Measurements from ENCODE around the gene LYPD3. TPM values are rescaled to one million over a fixed set of nuclear protein-coding genes. Genes with fewer than 3 reads are reported as not detected.
"Not testable (repeated sequence)": the region's sequence is repeated elsewhere in the genome, so short reads cannot be mapped to it uniquely, and the experiment has no call there.

The LYPD3 gene
- 0.24 and 0.37 TPM in 2 replicates for total RNA-seq (ENCODE audit: low replicate concordance)

- no peaks in the 10 kb centered on the region for H3K79me2 ChIP-seq (ENCODE audit: low read depth)
- no peak within 1 kb of the TSS for H3K27ac Mint-ChIP-seq
Observed at GRCh38 chr19:43465468-43466120, at the start of gene LYPD3. TSS of gene LYPD3 (minus strand) at chr19:43465608. CDS start at chr19:43465571, 37 bp downstream.

GRCh38 chr19:43512399-43512798 is 47.0 kb upstream of the LYPD3 start:
- H3K4me3 ChIP-seq; H3K27me3 Mint-ChIP-seq (ENCODE audit: insufficient read depth, low read depth); H3F3A ChIP-seq (ENCODE audit: low read depth); H3K4me3 Mint-ChIP-seq; H4K20me1 ChIP-seq (ENCODE audit: low read depth); H3K9ac ChIP-seq; H3K4me1 Mint-ChIP-seq; H2AFZ ChIP-seq (replicated peaks); DNase-seq (ENCODE audit: low spot score); H3K4me2 ChIP-seq; H3K36me3 ChIP-seq; H3K9me3 ChIP-seq (ENCODE audit: low read depth); H3K9me3 Mint-ChIP-seq; H3K79me2 ChIP-seq (ENCODE audit: low read depth); H3K27me3 ChIP-seq; H3K27ac ChIP-seq; H3K27ac Mint-ChIP-seq; H3K4me1 ChIP-seq: not testable (repeated sequence)
- H3K36me3 Mint-ChIP-seq: peaks cover 32% of the 10 kb centered on the region

More at GRCh38 chr19:43465468-43466120, at the start of gene LYPD3:
- no peaks in the 10 kb centered on the region for H4K20me1 ChIP-seq (ENCODE audit: low read depth)
- H3K9me3 ChIP-seq (ENCODE audit: low read depth): no peaks in the 10 kb centered on the region
- peak; percentile 19 for DNase-seq (ENCODE audit: low spot score)
- H3K9me3 Mint-ChIP-seq: no peaks in the 10 kb centered on the region
- no peaks in the 10 kb centered on the region for H3K36me3 ChIP-seq
- H3K4me1 ChIP-seq: no peaks in the 10 kb centered on the region
- H3K4me2 ChIP-seq: peak within 1 kb of the TSS; percentile 67
- H3K4me3 Mint-ChIP-seq: peak within 1 kb of the TSS; percentile 93
- peaks cover 31% of the 10 kb centered on the region for H3K27me3 Mint-ChIP-seq (ENCODE audit: insufficient read depth, low read depth)
- peak within 1 kb of the TSS; percentile 97 for H2AFZ ChIP-seq (replicated peaks)
- H3K27me3 ChIP-seq: peaks cover 62% of the 10 kb centered on the region
- H3K4me3 ChIP-seq: peak within 1 kb of the TSS; percentile 77
- H3K4me1 Mint-ChIP-seq: peaks cover 13% of the 10 kb centered on the region
- H3F3A ChIP-seq (ENCODE audit: low read depth): peaks cover 13% of the 10 kb centered on the region
- TF ChIP-seq EZH2 (IDR thresholded peaks at IDR 0.05) (no peak), CTCF (IDR thresholded peaks at IDR 0.05) (no peak), EZH2phosphoT487 (IDR thresholded peaks at IDR 0.05) (no peak)
- no peaks in the 10 kb centered on the region for H3K36me3 Mint-ChIP-seq
- no peak within 1 kb of the TSS for H3K9ac ChIP-seq
- H3K27ac ChIP-seq: no peak within 1 kb of the TSS

- Histone ChIP-seq H3K79me2 (ENCODE audit: low read depth) (no peaks in the 10 kb centered on the region), H3K27me3 (no peaks in the 10 kb centered on the region), H3K4me2 (no peak overlapping the region), H3F3A (ENCODE audit: low read depth) (no peaks in the 10 kb centered on the region), H3K4me3 (no peak overlapping the region), H3K27ac (no peak overlapping the region), H3K9ac (no peak overlapping the region), H3K9me3 (ENCODE audit: low read depth) (no peaks in the 10 kb centered on the region), H3K36me3 (no peaks in the 10 kb centered on the region), H3K4me1 (no peaks in the 10 kb centered on the region), H4K20me1 (ENCODE audit: low read depth) (no peaks in the 10 kb centered on the region), H2AFZ (replicated peaks) (no peak overlapping the region)
- Mint-ChIP-seq H3K4me3 (no peak overlapping the region), H3K36me3 (peaks cover 29% of the 10 kb centered on the region), H3K4me1 (no peaks in the 10 kb centered on the region), H3K27me3 (ENCODE audit: insufficient read depth, low read depth) (peaks cover 4% of the 10 kb centered on the region), H3K27ac (no peak overlapping the region), H3K9me3 (no peaks in the 10 kb centered on the region)
- TF ChIP-seq CTCF (IDR thresholded peaks at IDR 0.05): no peak
- no peak for TF ChIP-seq EZH2 (IDR thresholded peaks at IDR 0.05)
- no peak for TF ChIP-seq EZH2phosphoT487 (IDR thresholded peaks at IDR 0.05)
- DNase-seq (ENCODE audit: low spot score): no peak
Observed at GRCh38 chr19:43511324-43511723, 45.9 kb upstream of the LYPD3 start.

- no peaks in the 10 kb centered on the region for H3K4me1 Mint-ChIP-seq
- no peak overlapping the region for H3K27ac Mint-ChIP-seq
- peaks cover 4% of the 10 kb centered on the region for H3K27me3 Mint-ChIP-seq (ENCODE audit: insufficient read depth, low read depth)
- H3K79me2 ChIP-seq (ENCODE audit: low read depth): no peaks in the 10 kb centered on the region
- no peak for TF ChIP-seq CTCF (IDR thresholded peaks at IDR 0.05)
- TF ChIP-seq EZH2 (IDR thresholded peaks at IDR 0.05): no peak
- TF ChIP-seq EZH2phosphoT487 (IDR thresholded peaks at IDR 0.05): no peak
- no peak overlapping the region for H3K27ac ChIP-seq
- H3K4me3 ChIP-seq: no peak overlapping the region
- H3K9ac ChIP-seq: no peak overlapping the region
- no peaks in the 10 kb centered on the region for H3K4me1 ChIP-seq
- H3K36me3 Mint-ChIP-seq: peaks cover 29% of the 10 kb centered on the region
- H3K4me2 ChIP-seq: no peak overlapping the region
- no peaks in the 10 kb centered on the region for H3K36me3 ChIP-seq
- no peaks in the 10 kb centered on the region for H4K20me1 ChIP-seq (ENCODE audit: low read depth)
- H3F3A ChIP-seq (ENCODE audit: low read depth): no peaks in the 10 kb centered on the region
- no peaks in the 10 kb centered on the region for H3K9me3 ChIP-seq (ENCODE audit: low read depth)
- H2AFZ ChIP-seq (replicated peaks): no peak overlapping the region
- H3K27me3 ChIP-seq: no peaks in the 10 kb centered on the region
- DNase-seq (ENCODE audit: low spot score): no peak
- no peaks in the 10 kb centered on the region for H3K9me3 Mint-ChIP-seq
- H3K4me3 Mint-ChIP-seq: no peak overlapping the region
Observed at GRCh38 chr19:43510713-43511112, 45.3 kb upstream of the LYPD3 start.

Data from neural progenitor cell (in vitro differentiated cells).